Endothelial cell of umbilical vein (primary cell): Measurements from ENCODE around the gene APBA3. TPM values are rescaled to one million over a fixed set of nuclear protein-coding genes. Genes with fewer than 3 reads are reported as not detected.

Experiments
- BruUV-seq: library from RNA; stranded (reverse); fragments of 400-500 nt; replicated peaks from 2 replicates; lab custom pipeline; 2021; lab: Mats Ljungman, UMichigan
- CTCF ChIA-PET: fragments of 300-600, 350-600 bp; sonication (Branson Sonifier 250); formaldehyde crosslinking; loops from one replicate; lab custom pipeline; 2021; ENCODE audit warnings: antibody characterized with exemption, inconsistent platforms; lab: Charles Lee
- POLR2A ChIA-PET: fragments of 300-600, 350-600 bp; sonication (Branson Sonifier 250); formaldehyde crosslinking; loops from one replicate; lab custom pipeline; 2021; ENCODE audit warnings: antibody characterized with exemption, inconsistent platforms; lab: Charles Lee
- DNase-seq: peaks from one replicate; pipeline ENCODE4 v3.0.0-alpha.2; 2011; ENCODE audit warnings: low read depth, low spot score
- FAIRE-seq: peaks from 2 replicates; lab custom pipeline; 2011; peaks lifted over from hg19 to GRCh38; lab: Jason Lieb, UNC
- H2AFZ ChIP-seq: 2 replicates; pipeline ENCODE4 v1.6.0; 2012; ENCODE audit warnings: low read depth, low read length, control low read depth, inconsistent platforms
- H3K27ac ChIP-seq: 2 replicates; pipeline ENCODE4 v1.5.1; 2011; ENCODE audit warnings: low read depth, mild to moderate bottlenecking, control low read depth, low read length, moderate library complexity; ENCODE audit not compliant: insufficient read depth
- H3K27me3 ChIP-seq, 2 experiments: 2 replicates each; pipeline versions ENCODE4 v1.6.0 to v1.6.1; 2011; ENCODE audit warnings: low read length in 2 of 2, mixed read lengths in 1 of 2; ENCODE audit not compliant: control insufficient read depth in 2 of 2, insufficient read depth in 2 of 2
- H3K36me3 ChIP-seq, 2 experiments: 2 replicates in 1 of 2; 3 replicates in 1 of 2; pipeline ENCODE4 v1.5.1; 2011; ENCODE audit warnings: low read length in 2 of 2, mild to moderate bottlenecking in 1 of 2, moderate library complexity in 1 of 2; ENCODE audit not compliant: control insufficient read depth in 2 of 2, insufficient read depth in 2 of 2; ENCODE audit errors: extremely low read depth in 1 of 2
- H3K4me1 ChIP-seq: 3 replicates; pipeline ENCODE4 v1.5.1; 2011; ENCODE audit warnings: mild to moderate bottlenecking, low read length; ENCODE audit not compliant: control insufficient read depth, insufficient read depth; ENCODE audit errors: extremely low read depth
- H3K4me2 ChIP-seq: 2 replicates; pipeline ENCODE4 v1.6.1; 2011; ENCODE audit warnings: low read length, control low read depth, mixed read lengths; ENCODE audit not compliant: insufficient read depth
- H3K4me3 ChIP-seq, 3 experiments: fragments of 200-600 bp in 1 of 3; sonication (generic), shearing (Covaris generic) in 1 of 3; replicated peaks in 1 of 3; 2 replicates each; pipeline ENCODE4 v1.5.1; 2011 to 2016; ENCODE audit warnings: control low read depth in 3 of 3, low read length in 3 of 3, mild to moderate bottlenecking in 2 of 3, inconsistent platforms in 1 of 3, low read depth in 1 of 3, moderate library complexity in 1 of 3; ENCODE audit not compliant: insufficient read depth in 1 of 3
- H3K79me2 ChIP-seq: 2 replicates; pipeline ENCODE4 v1.6.0; 2012; ENCODE audit warnings: low read length, inconsistent platforms; ENCODE audit not compliant: control insufficient read depth, insufficient read depth
- H3K9ac ChIP-seq: replicated peaks from 2 replicates; pipeline ENCODE3; 2011; ENCODE audit warnings: low read length, control low read depth; ENCODE audit not compliant: insufficient read depth; ENCODE audit errors: extremely low read depth
- H3K9me1 ChIP-seq: replicated peaks from 3 replicates; pipeline ENCODE4 v1.6.0; 2011; ENCODE audit warnings: mild to moderate bottlenecking, low read length; ENCODE audit not compliant: control insufficient read depth, insufficient read depth; ENCODE audit errors: extremely low read depth
- H3K9me3 ChIP-seq: replicated peaks from 2 replicates; pipeline ENCODE4 v1.5.1; 2012; ENCODE audit warnings: low read length, inconsistent platforms; ENCODE audit not compliant: control insufficient read depth, insufficient read depth
- H4K20me1 ChIP-seq: replicated peaks from 2 replicates; pipeline ENCODE3; 2011; ENCODE audit warnings: mild to moderate bottlenecking, low read length; ENCODE audit not compliant: control insufficient read depth, insufficient read depth; ENCODE audit errors: extremely low read depth
- CTCF ChIP-seq, 2 donors: IDR thresholded peaks; 1 replicate in 1 of 2; 2 replicates in 1 of 2; pipeline ENCODE4 v1.5.1; 2011; ENCODE audit warnings: low read length in 2 of 2, mild to moderate bottlenecking in 2 of 2, moderate library complexity in 2 of 2, control low read depth in 1 of 2, inconsistent platforms in 1 of 2, low read depth in 1 of 2; ENCODE audit not compliant: insufficient read depth in 1 of 2; ENCODE audit errors: extremely low read depth in 1 of 2
- EZH2 ChIP-seq: IDR thresholded peaks from 2 replicates; pipeline ENCODE4 v1.6.1; 2012; ENCODE audit warnings: borderline replicate concordance, low read depth, mild to moderate bottlenecking, moderate library complexity, low read length, inconsistent platforms; ENCODE audit not compliant: severe bottlenecking
- FOS ChIP-seq: IDR thresholded peaks from 2 replicates; pipeline ENCODE4 v1.6.1; 2011; ENCODE audit warnings: mild to moderate bottlenecking, low read length, moderate library complexity, borderline replicate concordance; ENCODE audit not compliant: insufficient read depth
- GATA2 ChIP-seq: IDR thresholded peaks from 2 replicates; pipeline ENCODE4 v1.7.0; 2011; ENCODE audit warnings: low read depth, mild to moderate bottlenecking, moderate library complexity, mixed read lengths, low read length; ENCODE audit not compliant: insufficient read length, insufficient read depth
- JUN ChIP-seq: IDR thresholded peaks from 2 replicates; pipeline ENCODE4 v1.6.1; 2011; ENCODE audit warnings: borderline replicate concordance, low read depth; ENCODE audit not compliant: insufficient read length, insufficient read depth
- MAX ChIP-seq: IDR thresholded peaks from 2 replicates; pipeline ENCODE4 v1.6.1; 2011; ENCODE audit not compliant: insufficient read depth, insufficient read length
- MYC ChIP-seq: IDR thresholded peaks from one replicate; pipeline ENCODE4 v1.6.1; 2011; ENCODE audit warnings: mild to moderate bottlenecking, low read depth, low read length
- POLR2A ChIP-seq: IDR thresholded peaks from 2 replicates; pipeline ENCODE4 v1.6.1; 2012; ENCODE audit warnings: low read depth, mild to moderate bottlenecking, control low read depth, low read length
- POLR2AphosphoS5 ChIP-seq: IDR thresholded peaks from 2 replicates; pipeline ENCODE4 v1.6.1; 2012; ENCODE audit warnings: low read depth, mild to moderate bottlenecking, control low read depth, low read length, moderate library complexity; ENCODE audit not compliant: insufficient read depth
- dilution Hi-C: fragments of 300-500 bp; cut with MboI; formaldehyde crosslinking; loops from one replicate; pipeline ENCODE4 v1.15.0; 2019; ENCODE audit warnings: low sequenced_read_pairs; ENCODE audit not compliant: extremely low pct_ligation_motif_present
- intact Hi-C: fragments of 100-400 bp; cut with micrococcal nuclease; formaldehyde crosslinking; loops from one replicate; pipeline ENCODE4 v1.10.0; 2022
- polyA plus RNA-seq, 4 experiments: library from polyadenylated mRNA; depleted of rRNA in 3 of 4; stranded (reverse) in 3 of 4; unstranded in 1 of 4; fragments of >200 nt; gene quantifications; 2 replicates each; pipeline versions ENCODE4 v1.2.1 to v1.2.3, GENCODE V29; 2011 to 2012; ENCODE audit warnings: missing spikeins in 1 of 4
- total RNA-seq: library from RNA; stranded (reverse); gene quantifications from 2 replicates; pipeline ENCODE4 v1.2.3, GENCODE V29; 2021

Gene APBA3
- total and polyA plus RNA-seq, 2 donors (not counting 3 experiments of a cell fraction or from before 2014, with no cell fraction given): 23.4 to 25.1 TPM

- Histone ChIP-seq H3K27me3 (peaks cover 19 to 20% of the 10 kb centered on the region in 2 experiments), H3K27ac (no peak overlapping the region), H3K36me3 (no peaks in the 10 kb centered on the region), H4K20me1 (no peaks in the 10 kb centered on the region), H2AFZ (no peak overlapping the region), H3K9me3 (no peaks in the 10 kb centered on the region), H3K4me3 (no peak overlapping the region), H3K4me2 (no peak overlapping the region), H3K9ac (no peak overlapping the region), H3K4me1 (no peaks in the 10 kb centered on the region), H3K9me1 (no peaks in the 10 kb centered on the region), H3K79me2 (no peaks in the 10 kb centered on the region)
- dilution Hi-C loops: no loop called here
- no peak for FAIRE-seq
- no peak for DNase-seq
- intact Hi-C loops: no loop called here
- ChIA-PET CTCF (no interaction called here), POLR2A (no interaction called here)
- TF ChIP-seq MYC (no peak), CTCF (IDR thresholded peaks at IDR 0.05; ENCODE audit: extremely low read depth in 1 of 2, insufficient read depth in 1 of 2, low read depth in 1 of 2, low read length in 2 of 2) (no peak), FOS (no peak), JUN (no peak), POLR2A (no peak), POLR2AphosphoS5 (no peak), EZH2 (no peak), GATA2 (no peak), MAX (no peak)
- BruUV-seq: no TSS peak
These were observed 42.9 kb upstream of the APBA3 start for GRCh38 chr19:3804429-3804828.
